ENCODE results near the gene ACOT7. TPM values are rescaled to one million over a fixed set of nuclear protein-coding genes. Genes with fewer than 3 reads are reported as not detected.

Gene ACOT7
- total RNA-seq, 1 donor from 2014 or later: 107 TPM

GRCh38 chr1:6409053-6409452 lies 15.5 kb upstream of the ACOT7 start:
- Mint-ChIP-seq H3K4me1 (no peaks in the 10 kb centered on the region), H3K36me3 (ENCODE audit: low read depth) (no peaks in the 10 kb centered on the region), H3K27ac (ENCODE audit: unreplicated experiment) (no peak overlapping the region), H3K27me3 (ENCODE audit: low read depth) (peaks cover 62% of the 10 kb centered on the region), H3K4me3 (no peak overlapping the region), H3K9me3 (no peaks in the 10 kb centered on the region)
- no peak for TF ChIP-seq CTCF (conservative IDR thresholded peaks at IDR 0.05)
- no peak for DNase-seq (ENCODE audit: low read depth, low spot score)

- no peak overlapping the region for H3K4me3 Mint-ChIP-seq
- TF ChIP-seq CTCF (conservative IDR thresholded peaks at IDR 0.05): no peak
- no peak for DNase-seq (ENCODE audit: low read depth, low spot score)
- H3K9me3 Mint-ChIP-seq: no peaks in the 10 kb centered on the region
- H3K27ac Mint-ChIP-seq (ENCODE audit: unreplicated experiment): no peak overlapping the region
- H3K36me3 Mint-ChIP-seq (ENCODE audit: low read depth): no peaks in the 10 kb centered on the region
- no peaks in the 10 kb centered on the region for H3K4me1 Mint-ChIP-seq
- peaks cover 53% of the 10 kb centered on the region for H3K27me3 Mint-ChIP-seq (ENCODE audit: low read depth)
These were observed 14.5 kb upstream of the ACOT7 start for GRCh38 chr1:6408023-6408422.

GRCh38 chr1:6401673-6402072 lies 8.1 kb upstream of the ACOT7 start:
- no peaks in the 10 kb centered on the region for H3K36me3 Mint-ChIP-seq (ENCODE audit: low read depth)
- H3K4me1 Mint-ChIP-seq: no peaks in the 10 kb centered on the region
- DNase-seq (ENCODE audit: low read depth, low spot score): no peak
- no peak for TF ChIP-seq CTCF (conservative IDR thresholded peaks at IDR 0.05)
- H3K27me3 Mint-ChIP-seq (ENCODE audit: low read depth): peaks cover 29% of the 10 kb centered on the region
- no peak overlapping the region for H3K27ac Mint-ChIP-seq (ENCODE audit: unreplicated experiment)
- no peak overlapping the region for H3K4me3 Mint-ChIP-seq
- no peaks in the 10 kb centered on the region for H3K9me3 Mint-ChIP-seq

GRCh38 chr1:6399294-6399693 lies 5.7 kb upstream of the ACOT7 start:
- H3K27me3 Mint-ChIP-seq (ENCODE audit: low read depth): peaks cover 12% of the 10 kb centered on the region
- no peak for TF ChIP-seq CTCF (conservative IDR thresholded peaks at IDR 0.05)
- DNase-seq (ENCODE audit: low read depth, low spot score): no peak
- H3K9me3 Mint-ChIP-seq: no peaks in the 10 kb centered on the region
- H3K4me1 Mint-ChIP-seq: peaks cover 7% of the 10 kb centered on the region
- H3K4me3 Mint-ChIP-seq: no peak overlapping the region
- H3K27ac Mint-ChIP-seq (ENCODE audit: unreplicated experiment): no peak overlapping the region
- no peaks in the 10 kb centered on the region for H3K36me3 Mint-ChIP-seq (ENCODE audit: low read depth)

GRCh38 chr1:6397844-6398441 lies 4.4 kb upstream of the ACOT7 start:
- H3K4me1 Mint-ChIP-seq: peaks cover 13% of the 10 kb centered on the region
- H3K36me3 Mint-ChIP-seq (ENCODE audit: low read depth): no peaks in the 10 kb centered on the region
- no peaks in the 10 kb centered on the region for H3K9me3 Mint-ChIP-seq
- peaks cover 8% of the 10 kb centered on the region for H3K27me3 Mint-ChIP-seq (ENCODE audit: low read depth)
- no peak overlapping the region for H3K4me3 Mint-ChIP-seq
- no peak for DNase-seq (ENCODE audit: low read depth, low spot score)
- H3K27ac Mint-ChIP-seq (ENCODE audit: unreplicated experiment): no peak overlapping the region
- TF ChIP-seq CTCF (conservative IDR thresholded peaks at IDR 0.05): no peak

Data from neural crest cell (in vitro differentiated cells).